DND-41 (cell line): ENCODE results near the gene BGN.

ENCODE experiments used
- CTCF ChIP-seq: IDR thresholded peaks from 2 replicates; pipeline ENCODE4 v1.5.1; 2012; ENCODE audit warnings: borderline replicate concordance, low read length, moderate library complexity, mild to moderate bottlenecking; ENCODE audit not compliant: poor library complexity, severe bottlenecking; ENCODE audit errors: extremely low read depth
- EZH2 ChIP-seq: IDR thresholded peaks from 3 replicates; pipeline ENCODE4 v1.6.1; 2012; ENCODE audit warnings: borderline replicate concordance, low read depth, mild to moderate bottlenecking, moderate library complexity, low read length, inconsistent platforms; ENCODE audit not compliant: severe bottlenecking

- TF ChIP-seq CTCF (no peak), EZH2 (no peak)
These were observed 1.7 kb upstream of the BGN start for GRCh38 chrX:153493085-153493484.
